Spleen (tissue), 11 donors: ENCODE data around the gene SHC2. TPM values are rescaled to one million over a fixed set of nuclear protein-coding genes. Genes with fewer than 3 reads are reported as not detected.

Experiments
- DNase-seq: peaks from one replicate; pipeline ENCODE4 v3.0.0-alpha.2; 2020
- H3K27ac ChIP-seq, 8 donors: fragments of 200-600 bp; sonication (generic) in 7 of 8; 1 replicate in 4 of 8; 2 replicates in 4 of 8; pipeline versions ENCODE4 v1.5.0 to v1.8.0; 2016 to 2021; ENCODE audit warnings: inconsistent platforms in 4 of 8, mild to moderate bottlenecking in 4 of 8, moderate library complexity in 1 of 8
- H3K27me3 ChIP-seq, 7 donors: fragments of 200-600 bp; sonication (generic) in 6 of 7; replicated peaks in 1 of 7; 1 replicate in 4 of 7; 2 replicates in 3 of 7; pipeline versions ENCODE4 v1.5.0 to v1.8.0; 2016 to 2021; ENCODE audit warnings: inconsistent platforms in 3 of 7, mild to moderate bottlenecking in 1 of 7
- H3K36me3 ChIP-seq, 6 donors: fragments of 200-600 bp; sonication (generic) in 5 of 6; 1 replicate in 4 of 6; 2 replicates in 2 of 6; pipeline versions ENCODE4 v1.5.0 to v1.8.0; 2016 to 2021; ENCODE audit warnings: inconsistent platforms in 2 of 6
- H3K4me1 ChIP-seq, 6 donors: fragments of 200-600 bp; sonication (generic) in 5 of 6; 1 replicate in 3 of 6; 2 replicates in 3 of 6; pipeline versions ENCODE4 v1.5.0 to v1.8.0; 2016 to 2021; ENCODE audit warnings: inconsistent platforms in 3 of 6
- H3K4me3 ChIP-seq, 8 donors: fragments of 200-600 bp; sonication (generic) in 7 of 8; 1 replicate in 4 of 8; 2 replicates in 4 of 8; pipeline versions ENCODE4 v1.5.0 to v1.8.0; 2016 to 2021; ENCODE audit warnings: inconsistent platforms in 4 of 8, mild to moderate bottlenecking in 4 of 8, moderate library complexity in 2 of 8
- H3K9me3 ChIP-seq, 8 donors: fragments of 200-600 bp; sonication (generic) in 7 of 8; 1 replicate in 4 of 8; 2 replicates in 4 of 8; pipeline versions ENCODE4 v1.5.0 to v1.8.0; 2016 to 2021; ENCODE audit warnings: inconsistent platforms in 4 of 8
- CTCF ChIP-seq, 11 experiments: fragments of 200-600 bp in 7 of 11; fragments of 450-650 bp in 4 of 11; sonication (generic) in 4 of 11; IDR thresholded peaks in 8 of 11; conservative IDR thresholded peaks in 3 of 11; 1 replicate in 7 of 11; 2 replicates in 4 of 11; pipeline versions ENCODE4 v1.4.0 to v1.8.0; 2016 to 2021; ENCODE audit warnings: antibody characterized with exemption in 11 of 11, inconsistent platforms in 4 of 11, mild to moderate bottlenecking in 1 of 11
- POLR2A ChIP-seq, 3 donors: fragments of 450-650 bp; IDR thresholded peaks; one replicate each; pipeline ENCODE4 v1.5.1; 2017; ENCODE audit warnings: antibody characterized with exemption in 3 of 3, mild to moderate bottlenecking in 1 of 3
- POLR2AphosphoS5 ChIP-seq, 3 donors: sonication (generic); formaldehyde crosslinking; IDR thresholded peaks; one replicate each; pipeline ENCODE4 v1.5.1; 2017; ENCODE audit warnings: antibody characterized with exemption in 3 of 3
- WGBS, 5 donors: extraction: QIAGEN DNeasy Blood & Tissue Kit in 3 of 5; methylation state at CpG; one replicate each; pipeline versions ENCODE4 v1.1.5 to v1.1.7; 2013 to 2018; 5-methylcytosine and 5-hydroxymethylcytosine counted together
- intact Hi-C: fragments of 100-400 bp; cut with DNase I; formaldehyde crosslinking; loops from one replicate; pipeline ENCODE4 v1.15.0; 2023; ENCODE audit warnings: low total_unique reads
- polyA plus RNA-seq, 3 donors: library from polyadenylated mRNA; stranded (reverse); fragments of 200-250 nt; gene quantifications; one replicate each; pipeline ENCODE4 v1.2.1, GENCODE V29; 2013
- total RNA-seq, 7 donors: library from RNA; depleted of rRNA in 3 of 7; stranded (reverse); fragments of >200 nt in 3 of 7; fragmentation: NEBNext Ultra II Directional in 4 of 7; extraction: Animal tissue kit (Norgen Biotek cat#: 25700) in 4 of 7; gene quantifications; one replicate each; pipeline versions ENCODE4 v1.1.0 to v1.2.1, GENCODE V29; 2016 to 2021
- donor health status: healthy with polysubstance abuse.
- donor health status: DM: no; HTN: no; CAD: no; lungs with moderate emphysema.
- donor health status: DM: no; HTN: no; CAD: no.
- donor health status: Bipolar disorder and iron deficiency.
- donor health status: healthy.
- donor health status: DM: no; HTN: no; CAD: no.
- donor health status: DM: yes; HTN: yes; CAD: no.

Gene SHC2
- total and polyA plus RNA-seq, 10 donors = 19.6 to 123 (median 45.2) TPM

DNA sequence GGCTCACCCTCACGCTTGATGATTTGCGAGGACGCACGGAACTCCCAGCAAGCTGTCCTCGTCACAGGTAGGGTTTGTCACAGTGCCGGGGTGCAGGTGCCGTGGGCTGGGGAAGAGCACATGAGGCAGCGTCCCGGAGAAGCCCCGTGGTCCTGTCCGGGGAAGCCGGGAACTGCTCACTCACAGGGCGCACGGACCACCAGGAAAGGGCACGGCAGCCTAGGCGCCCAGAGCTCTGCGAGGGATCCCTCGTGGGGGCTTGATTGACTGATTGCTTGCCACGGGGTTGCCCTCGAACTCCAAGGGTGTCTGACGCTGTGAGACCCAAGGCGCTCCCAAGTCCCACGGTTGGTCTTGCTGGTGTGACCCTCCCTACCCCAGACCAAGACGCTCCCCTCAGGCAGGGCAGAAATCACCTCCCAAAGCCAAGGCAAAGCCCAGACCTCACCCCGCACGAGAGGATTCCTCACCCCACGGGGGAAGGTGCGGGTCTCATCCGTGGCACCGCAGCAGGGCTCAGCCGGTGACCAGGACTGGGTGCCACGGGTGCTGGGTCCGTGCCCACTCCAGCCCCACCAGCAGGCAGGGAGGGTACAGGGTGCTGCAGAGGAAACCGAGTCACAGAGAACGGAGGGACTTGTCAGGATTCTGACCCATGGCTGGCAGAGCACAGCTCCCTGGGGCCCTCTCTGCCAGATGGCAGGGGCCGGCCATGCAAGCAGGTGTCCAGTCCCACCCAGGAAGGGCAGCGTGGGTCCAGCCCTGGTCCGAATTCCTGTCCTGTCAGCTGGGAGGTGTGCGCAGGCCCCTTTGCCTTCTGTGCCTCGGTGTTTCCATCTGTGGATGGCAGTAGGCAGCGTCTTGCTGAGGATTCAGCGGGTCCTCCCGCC lies 59.6 kb downstream of the SHC2 start:
- Histone ChIP-seq H3K27me3 (peaks cover 0 to 69% (median 32%) of the 10 kb centered on the region in 7 donors), H3K4me3 (no peak overlapping the region), H3K27ac (no peak overlapping the region), H3K36me3 (no peaks in the 10 kb centered on the region), H3K9me3 (no peaks in the 10 kb centered on the region), H3K4me1 (no peaks in the 10 kb centered on the region)
- 84 to 91% (median 86%) methylated on average over 23 to 43 of the region's 43 CpGs for WGBS, 5 donors
- intact Hi-C loops = no loop called here
- peak; percentile 51 for DNase-seq
- TF ChIP-seq POLR2A (IDR thresholded peaks at IDR 0.05) (no peak), CTCF (IDR thresholded peaks at IDR 0.05 in 8 of 11, conservative IDR thresholded peaks at IDR 0.05 in 3 of 11) (no peak), POLR2AphosphoS5 (IDR thresholded peaks at IDR 0.05) (no peak)

DNA sequence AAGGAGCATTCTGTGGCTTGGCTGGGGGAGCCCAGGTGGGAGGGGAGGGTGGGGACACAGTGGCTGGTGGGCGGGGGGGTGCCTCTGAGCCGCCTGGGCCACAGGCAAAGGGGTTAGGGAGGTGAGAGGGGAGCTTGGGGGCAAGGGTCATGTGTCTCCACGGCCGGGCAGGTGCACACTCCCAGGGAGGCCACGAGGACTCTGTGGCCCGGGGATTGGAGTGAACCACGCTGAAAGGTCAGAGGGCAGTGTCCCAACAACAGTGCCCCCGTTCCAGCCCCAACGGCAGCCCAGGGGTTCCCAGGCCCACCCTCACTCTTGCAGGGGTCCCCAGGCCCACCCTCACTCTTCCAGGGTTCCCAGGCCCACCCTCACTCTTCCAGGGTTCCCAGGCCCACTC lies 61.5 kb downstream of the SHC2 start:
- Histone ChIP-seq H3K27me3 (peaks cover 0 to 54% (median 25%) of the 10 kb centered on the region in 7 donors), H3K4me3 (no peak overlapping the region), H3K36me3 (no peaks in the 10 kb centered on the region), H3K9me3 (peaks cover 0 to 8% (median 0%) of the 10 kb centered on the region in 8 donors), H3K27ac (no peak overlapping the region), H3K4me1 (no peaks in the 10 kb centered on the region)
- no peak for TF ChIP-seq POLR2A (IDR thresholded peaks at IDR 0.05)
- no peak for TF ChIP-seq POLR2AphosphoS5 (IDR thresholded peaks at IDR 0.05)
- no peak for TF ChIP-seq CTCF (IDR thresholded peaks at IDR 0.05 in 8 of 11, conservative IDR thresholded peaks at IDR 0.05 in 3 of 11)
- 76 to 91% (median 86%) methylated on average over 8 to 9 of the region's 9 CpGs for WGBS, 5 donors
- DNase-seq = no peak
- intact Hi-C loops = no loop called here

DNA sequence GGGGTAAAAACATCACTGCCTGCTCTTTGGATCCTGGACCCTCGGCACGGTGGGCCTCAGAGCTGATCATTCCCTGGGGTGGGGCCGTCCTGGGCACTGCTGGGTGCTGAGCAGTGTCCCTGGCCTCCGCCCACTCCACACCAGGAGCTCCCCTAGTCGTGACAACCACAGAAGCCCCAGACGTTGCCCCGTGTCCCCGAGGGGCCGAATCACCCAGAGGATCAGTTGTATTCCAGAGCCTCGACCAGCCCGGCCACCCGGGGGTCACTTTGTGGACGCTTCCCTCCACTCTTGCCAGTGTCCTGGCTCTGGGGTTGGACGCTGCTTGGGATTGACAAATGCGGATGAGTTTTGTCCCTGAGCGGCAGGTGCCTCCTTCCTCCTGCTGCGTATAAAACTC lies 62.1 kb downstream of the SHC2 start:
- Histone ChIP-seq H3K36me3 (no peaks in the 10 kb centered on the region), H3K27me3 (peaks cover 0 to 53% (median 25%) of the 10 kb centered on the region in 7 donors), H3K4me3 (no peak overlapping the region), H3K4me1 (no peaks in the 10 kb centered on the region), H3K9me3 (peaks cover 0 to 14% (median 0%) of the 10 kb centered on the region in 8 donors), H3K27ac (no peak overlapping the region)
- intact Hi-C loops = no loop called here
- 86 to 94% (median 86%) methylated on average over 13 to 17 of the region's 17 CpGs for WGBS, 5 donors
- no peak for DNase-seq
- TF ChIP-seq POLR2AphosphoS5 (IDR thresholded peaks at IDR 0.05) = no peak
- TF ChIP-seq POLR2A (IDR thresholded peaks at IDR 0.05) = no peak
- TF ChIP-seq CTCF (IDR thresholded peaks at IDR 0.05 in 8 of 11, conservative IDR thresholded peaks at IDR 0.05 in 3 of 11) = no peak

DNA sequence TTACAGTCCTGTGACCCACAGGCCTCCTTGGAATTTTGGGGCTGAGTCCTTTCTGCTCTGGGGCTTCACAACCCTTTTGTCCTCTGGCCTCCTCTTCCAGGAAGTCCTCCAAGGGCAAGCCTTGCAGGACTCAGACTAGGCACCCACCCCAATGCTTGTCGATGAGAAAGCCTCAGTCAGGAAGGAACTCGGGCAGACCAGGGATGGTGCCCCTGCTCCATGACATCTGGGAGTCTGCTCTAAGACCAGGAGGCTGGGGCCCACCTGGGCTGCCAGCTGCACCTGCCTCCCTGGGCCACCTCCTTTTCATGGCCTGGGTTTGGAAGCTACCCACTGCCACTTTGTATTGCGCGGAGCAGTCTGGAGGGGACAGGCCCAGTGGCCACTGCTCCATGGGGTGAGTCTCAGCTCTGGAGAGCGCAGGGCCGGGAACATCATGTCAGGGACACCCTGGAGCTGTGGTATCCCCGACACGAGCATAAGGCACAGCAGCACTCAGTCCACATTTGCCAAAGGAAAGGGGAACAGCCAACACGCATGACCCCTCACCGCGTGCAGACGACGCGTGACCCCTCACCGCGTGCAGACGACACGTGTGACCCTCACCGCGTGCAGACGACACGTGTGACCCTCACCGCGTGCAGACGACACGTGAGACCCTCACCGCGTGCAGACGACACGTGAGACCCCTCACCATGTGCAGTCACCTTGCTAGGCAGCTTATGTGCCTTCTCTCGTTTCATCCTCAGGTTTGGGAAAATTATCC lies 62.7 kb downstream of the SHC2 start:
- H3K27ac ChIP-seq = no peak overlapping the region
- H3K9me3 ChIP-seq = peaks cover 0 to 18% (median 0%) of the 10 kb centered on the region in 8 donors
- intact Hi-C loops = no loop called here
- peaks cover 0 to 47% (median 19%) of the 10 kb centered on the region in 7 donors for H3K27me3 ChIP-seq
- TF ChIP-seq POLR2A (IDR thresholded peaks at IDR 0.05) (no peak), POLR2AphosphoS5 (IDR thresholded peaks at IDR 0.05) (no peak), CTCF (IDR thresholded peaks at IDR 0.05 in 8 of 11, conservative IDR thresholded peaks at IDR 0.05 in 3 of 11) (no peak)
- H3K4me3 ChIP-seq = no peak overlapping the region
- 85 to 93% (median 91%) methylated on average over 22 to 31 of the region's 31 CpGs for WGBS, 5 donors
- no peak for DNase-seq
- H3K36me3 ChIP-seq = no peaks in the 10 kb centered on the region
- H3K4me1 ChIP-seq = no peaks in the 10 kb centered on the region
